GM18502 (cell line): ENCODE data around the gene PDGFRA.
A peak's percentile ranks its signal among the peaks of the same experiment; 100 is the strongest.
"Not testable (repeated sequence)": the region's sequence is repeated elsewhere in the genome, so short reads cannot be mapped to it uniquely, and the experiment has no call there.

Experiments
- ATAC-seq: cut with Tn5 transposase; IDR thresholded peaks from one replicate; pipeline ENCODE4 v1.9.1; 2021; ENCODE audit warnings: mild to moderate bottlenecking; ENCODE audit not compliant: unreplicated experiment, poor library complexity

Gene PDGFRA

DNA sequence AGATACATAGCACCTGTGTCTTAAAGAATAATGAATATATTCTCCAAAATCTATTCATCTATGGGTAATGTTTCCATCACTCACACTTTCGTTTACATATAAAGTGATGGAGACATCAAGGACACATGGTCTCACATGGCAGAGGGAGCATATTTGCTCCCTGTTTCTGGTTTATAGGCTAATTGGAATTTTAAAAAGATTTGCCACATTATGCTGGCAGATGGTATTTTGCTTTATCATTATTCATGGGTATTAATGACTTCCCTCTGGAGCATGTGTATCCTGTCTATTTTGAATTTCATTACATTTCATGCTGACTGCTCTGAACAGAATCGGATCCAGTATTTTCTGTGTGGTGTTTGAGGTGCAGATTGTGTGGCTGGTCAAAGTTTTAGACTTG is 79.0 kb downstream of the PDGFRA start:
- no peak for ATAC-seq

GRCh38 chr4:54315561-54316538 is 86.8 kb downstream of the PDGFRA start:
- ATAC-seq = peak; percentile 98

DNA sequence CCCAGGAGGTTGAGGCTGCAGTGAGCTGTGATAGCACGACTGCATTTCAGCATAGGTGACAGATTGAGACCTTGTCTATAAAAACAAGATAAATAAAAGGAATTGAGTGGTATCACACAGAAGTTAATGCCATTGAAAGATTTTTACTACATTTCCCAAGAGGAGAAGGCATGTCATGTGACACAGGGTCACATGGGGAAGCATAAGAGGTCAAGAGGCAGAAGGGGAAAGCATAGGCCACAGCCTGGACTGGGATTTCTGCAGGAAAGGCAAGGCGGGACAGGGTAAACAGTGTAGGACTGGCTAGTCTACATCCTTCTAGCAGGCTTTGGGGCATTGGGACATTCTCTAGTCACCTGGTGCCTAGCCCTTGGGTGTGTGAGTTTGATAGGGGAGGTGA is 88.6 kb downstream of the PDGFRA start:
- ATAC-seq = no peak

- peak; percentile 27 for ATAC-seq
Measured at GRCh38 chr4:54318904-54319303, 89.8 kb downstream of the PDGFRA start.

DNA sequence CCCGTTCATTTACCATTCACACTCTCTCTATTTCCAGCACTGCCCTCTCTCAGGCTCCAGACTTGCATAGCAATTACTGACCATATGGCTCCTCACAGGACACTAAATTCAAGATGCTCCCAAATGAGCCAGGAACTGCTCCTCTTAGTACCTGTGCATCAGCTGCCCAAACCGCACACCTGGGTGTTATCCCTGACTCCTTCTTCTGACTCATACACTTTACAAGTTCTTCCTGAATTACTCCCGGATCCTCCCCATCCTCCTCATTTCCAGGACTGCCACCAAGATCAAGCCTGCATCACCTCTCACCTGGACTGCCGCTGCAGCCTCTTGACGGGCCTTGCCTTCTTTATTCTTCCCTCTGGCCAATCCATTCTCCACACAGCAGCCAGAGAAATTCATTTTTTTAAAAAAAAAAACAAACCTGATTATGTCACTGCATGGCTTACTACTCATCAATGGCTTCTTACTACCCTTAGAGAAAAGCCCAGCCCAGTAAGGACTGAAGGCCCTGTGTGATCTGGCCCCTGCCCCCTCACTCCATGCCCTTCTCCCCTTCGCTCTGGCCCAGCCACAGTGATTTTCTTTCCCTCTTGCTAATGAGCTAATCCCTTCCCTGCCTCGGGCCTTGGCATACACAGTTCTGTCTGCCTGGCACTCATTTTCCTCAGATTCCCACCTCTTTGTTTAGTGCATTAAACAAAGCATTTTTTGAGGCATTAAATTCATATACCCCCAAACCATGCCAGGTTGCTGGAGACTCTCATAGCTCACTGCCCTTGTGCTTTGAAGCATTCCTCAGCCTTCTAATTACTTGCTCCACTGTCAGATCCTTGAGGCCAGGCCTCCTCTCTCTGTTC is 92.0 kb downstream of the PDGFRA start:
- no peak for ATAC-seq

- ATAC-seq = peak; percentile 84
Measured at GRCh38 chr4:54322818-54323417, 93.8 kb downstream of the PDGFRA start.

DNA sequence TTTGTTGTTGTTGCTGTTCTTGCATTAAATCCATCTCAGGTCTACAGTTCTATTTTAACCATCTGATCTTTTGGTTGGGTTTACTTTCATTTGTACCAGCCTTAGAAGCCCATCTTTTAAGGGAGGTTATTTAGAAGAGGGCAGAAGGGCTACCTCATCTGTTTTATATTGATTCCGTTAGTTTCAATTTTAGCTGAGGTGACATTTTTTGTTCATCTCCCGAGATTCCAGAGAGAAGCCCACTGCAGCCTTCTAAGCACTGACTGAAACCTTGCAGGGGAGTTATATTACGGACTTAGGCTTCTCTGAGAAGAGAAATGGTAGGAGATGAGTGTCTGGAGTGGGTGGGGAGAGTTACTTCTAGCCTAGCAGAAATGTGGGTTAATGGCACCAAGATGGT is 101.8 kb downstream of the PDGFRA start:
- ATAC-seq = no peak

DNA sequence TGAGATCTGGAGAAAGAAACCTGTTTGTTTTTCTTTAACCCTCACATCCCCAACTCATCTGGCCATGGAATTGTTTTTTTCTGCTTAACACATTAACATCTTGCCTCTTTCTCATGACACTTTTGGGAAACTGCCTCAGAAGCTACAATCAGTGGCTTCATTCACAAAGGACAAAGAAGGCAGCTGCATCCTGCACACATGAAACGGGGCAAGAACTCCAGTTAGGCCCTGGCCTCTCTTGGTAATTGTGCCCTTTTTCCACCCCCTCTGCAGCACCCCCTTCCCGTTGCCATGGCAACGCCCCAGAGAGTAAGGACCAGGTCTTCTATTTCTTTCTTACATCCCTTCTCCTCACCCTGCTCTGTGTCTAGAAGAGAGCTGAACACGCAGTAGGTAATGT is 103.4 kb downstream of the PDGFRA start:
- ATAC-seq = no peak

DNA sequence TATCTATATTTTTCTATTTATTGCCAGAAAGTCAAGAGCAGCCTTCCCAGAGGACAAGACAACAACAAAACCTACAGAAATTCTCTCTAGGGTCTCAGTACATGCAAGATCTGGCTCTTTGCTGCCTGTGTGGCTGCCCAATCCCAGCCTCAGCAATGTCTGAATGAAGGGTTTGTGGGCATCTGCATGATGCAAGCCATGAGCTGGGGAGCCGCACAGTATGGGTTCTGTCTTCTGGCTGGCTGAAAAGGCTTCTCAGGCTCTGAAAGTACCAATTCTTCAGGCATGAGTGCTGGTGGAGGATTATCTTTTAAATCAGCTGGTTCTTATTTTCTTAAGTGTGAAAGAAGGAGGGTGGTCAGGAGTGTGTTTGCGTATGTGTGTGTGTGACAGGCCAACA is 104.6 kb downstream of the PDGFRA start:
- ATAC-seq = no peak

DNA sequence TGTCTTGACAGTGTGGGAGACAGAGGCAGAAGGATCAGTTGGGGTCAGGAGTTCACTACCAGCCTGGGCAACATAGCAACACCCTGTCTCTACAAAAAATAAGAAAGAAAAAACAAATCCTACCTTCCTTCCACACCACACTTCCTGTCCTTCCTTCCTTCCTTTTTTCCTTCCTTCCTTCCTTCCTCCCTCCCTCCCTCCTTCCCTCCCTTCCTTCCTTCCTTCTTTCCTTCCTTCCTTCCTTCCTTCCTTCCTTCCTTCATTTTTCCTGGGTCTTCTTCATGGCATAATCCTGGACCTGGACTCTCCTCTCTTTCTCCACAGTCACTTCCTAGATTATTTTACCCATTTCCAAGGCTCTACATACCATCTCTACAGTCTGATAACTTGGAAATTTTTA is 105.7 kb downstream of the PDGFRA start:
- not testable (repeated sequence) for ATAC-seq

- no peak for ATAC-seq
Measured at GRCh38 chr4:54337009-54337408, 107.9 kb downstream of the PDGFRA start.

DNA sequence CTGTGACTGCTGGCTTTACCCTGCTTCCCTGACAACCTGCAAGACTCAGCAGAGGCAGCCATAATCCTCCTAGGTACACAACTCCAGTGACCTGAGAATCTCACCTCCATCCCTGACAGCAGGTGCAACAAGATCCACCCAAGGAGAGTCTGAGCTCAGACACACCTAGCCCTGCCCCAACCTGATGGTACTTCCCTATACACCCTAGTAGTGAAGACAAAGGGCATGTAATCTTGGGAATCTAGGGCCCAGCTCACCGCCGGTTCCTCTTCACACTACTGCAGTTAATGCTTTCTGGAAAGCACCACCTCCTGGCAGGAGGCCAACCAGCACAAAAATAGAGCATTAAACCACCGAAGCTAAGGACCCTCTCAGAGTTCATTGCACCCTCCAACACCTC is 113.0 kb downstream of the PDGFRA start:
- ATAC-seq = not testable (repeated sequence)
